ENCODE data around the gene METAP2.

Gene METAP2

GRCh38 chr12:95516757-95517156, 42.8 kb downstream of the METAP2 start:
- no peak for DNase-seq

DNA sequence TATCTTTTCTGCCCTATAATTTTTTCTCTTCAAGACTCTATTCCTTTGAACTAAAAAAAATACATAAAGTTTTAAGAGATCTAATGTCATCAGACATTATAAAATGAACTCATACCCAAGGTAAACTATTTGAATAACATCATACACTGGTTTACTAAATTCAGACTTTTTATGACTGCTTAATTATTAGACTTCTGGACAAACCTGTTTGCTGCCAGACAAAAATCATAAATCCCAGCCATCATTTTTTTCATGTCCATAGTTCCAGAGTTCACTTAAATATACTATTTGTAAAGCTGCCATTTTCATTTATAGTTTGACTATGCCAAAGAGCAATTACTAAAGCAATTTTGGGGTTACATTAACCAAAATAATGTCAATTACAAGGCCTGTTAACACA, 43.3 kb downstream of the METAP2 start:
- no peak for DNase-seq

GRCh38 chr12:95518944-95519343, 45.0 kb downstream of the METAP2 start:
- no peak for DNase-seq

GRCh38 chr12:95520816-95521215, 46.9 kb downstream of the METAP2 start:
- DNase-seq: no peak

GRCh38 chr12:95522692-95523091, 48.7 kb downstream of the METAP2 start:
- no peak for DNase-seq

DNA sequence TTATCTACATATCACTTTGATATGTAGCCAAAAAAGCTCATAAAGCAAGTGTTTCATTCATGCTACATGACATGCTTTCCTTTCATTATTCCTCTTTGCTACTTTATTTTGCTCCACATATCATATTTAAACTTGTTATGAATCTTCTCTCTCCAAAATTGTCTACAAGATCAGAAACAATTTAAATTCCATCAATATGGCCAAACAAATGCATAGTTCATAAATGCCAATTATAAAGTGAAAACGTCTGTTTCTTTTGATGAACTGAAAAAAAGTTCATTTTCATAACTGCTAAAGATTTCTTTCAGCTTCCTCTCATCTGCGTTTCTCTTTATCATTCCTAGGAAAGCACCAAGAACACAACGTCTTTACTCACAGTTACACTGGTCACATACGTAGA, 54.5 kb downstream of the METAP2 start:
- DNase-seq: no peak

GRCh38 chr12:95529693-95530225, 55.8 kb downstream of the METAP2 start:
- no peak for DNase-seq

GRCh38 chr12:95532851-95533250, 58.9 kb downstream of the METAP2 start:
- no peak for DNase-seq

DNA sequence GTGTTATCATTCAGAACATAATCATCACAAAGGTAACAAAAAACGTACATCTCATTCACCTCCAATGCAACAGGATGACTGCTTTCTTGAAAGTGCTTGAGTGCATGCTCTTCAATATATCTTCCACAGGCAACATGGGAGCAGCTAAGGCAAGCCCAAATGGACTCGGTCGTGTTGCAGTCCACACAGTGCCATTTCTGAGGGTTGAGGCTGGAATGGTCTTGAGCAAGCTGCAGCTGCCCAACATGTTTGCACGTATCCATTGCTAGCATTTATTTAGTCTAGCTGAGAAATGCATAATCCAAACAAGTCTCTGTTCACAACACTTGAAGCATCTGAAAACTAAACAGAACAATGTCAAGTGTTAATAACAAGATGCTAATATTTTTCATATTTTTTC, 60.0 kb downstream of the METAP2 start:
- DNase-seq: no peak

- DNase-seq: no peak
These were observed 64.1 kb downstream of the METAP2 start for GRCh38 chr12:95538006-95538405.

DNA sequence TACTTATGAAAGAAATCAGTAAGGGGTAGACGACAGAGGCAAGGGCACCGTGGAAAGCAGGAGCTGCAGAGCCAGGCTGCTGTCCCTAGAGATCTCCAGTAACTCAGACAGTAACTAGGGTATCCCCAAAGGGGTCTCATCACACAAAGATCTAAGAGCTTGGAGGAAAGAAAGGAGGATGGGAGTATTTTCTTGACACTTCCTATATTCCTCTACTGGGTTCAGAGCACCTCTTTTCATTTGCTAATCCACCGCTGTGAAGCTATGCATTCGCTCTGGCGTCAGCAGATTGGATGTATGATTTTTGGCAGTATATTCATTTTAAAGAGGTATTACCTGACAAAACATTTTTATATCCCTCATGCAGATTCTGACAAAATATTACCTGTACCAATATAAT, 64.7 kb downstream of the METAP2 start:
- DNase-seq: no peak

GRCh38 chr12:95541436-95541835, 67.5 kb downstream of the METAP2 start:
- DNase-seq: no peak

DNA sequence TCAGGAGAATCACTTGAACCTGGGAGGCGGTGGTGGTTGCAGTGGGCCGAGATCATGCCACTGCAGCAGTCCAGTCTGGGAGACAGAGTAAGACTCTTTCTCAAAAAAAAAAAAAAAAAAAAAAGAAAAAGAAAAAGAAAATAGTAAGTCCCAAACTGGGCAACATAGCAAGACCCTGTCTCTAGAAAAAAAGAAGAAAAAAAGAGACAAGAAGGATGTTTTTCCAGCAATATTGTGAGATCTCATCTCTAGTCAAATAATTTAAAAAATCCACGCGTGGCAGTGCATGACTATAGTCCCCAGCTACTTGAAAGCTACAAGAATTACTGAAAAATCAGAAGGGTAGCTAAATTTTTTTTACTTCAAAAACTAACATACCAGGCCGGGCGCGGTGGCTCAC, 69.4 kb downstream of the METAP2 start:
- DNase-seq: no peak

GRCh38 chr12:95544756-95545155, 70.8 kb downstream of the METAP2 start:
- no peak for DNase-seq

DNA sequence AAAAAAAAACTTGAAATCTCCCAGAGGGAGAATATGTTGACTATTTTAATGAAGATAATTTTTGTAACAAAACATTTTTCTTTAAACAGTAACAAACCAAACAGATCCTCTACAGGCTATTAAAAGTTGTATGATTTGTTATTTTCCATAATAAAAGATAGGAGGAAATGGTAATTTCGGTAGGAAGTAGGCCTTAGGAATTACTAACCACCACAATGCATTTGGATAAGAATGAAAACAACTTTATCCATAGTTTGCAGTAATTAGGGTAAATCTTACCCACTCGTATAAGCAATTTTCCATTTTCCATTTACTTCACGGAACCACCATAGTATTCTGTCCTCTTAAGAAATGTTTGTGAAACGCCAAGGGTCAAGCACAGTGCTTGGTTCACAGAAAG, 71.4 kb downstream of the METAP2 start:
- no peak for DNase-seq

- DNase-seq: no peak
These were observed 72.0 kb downstream of the METAP2 start for GRCh38 chr12:95545731-95546490.

- DNase-seq: no peak
These were observed 72.5 kb downstream of the METAP2 start for GRCh38 chr12:95546491-95546813.

DNA sequence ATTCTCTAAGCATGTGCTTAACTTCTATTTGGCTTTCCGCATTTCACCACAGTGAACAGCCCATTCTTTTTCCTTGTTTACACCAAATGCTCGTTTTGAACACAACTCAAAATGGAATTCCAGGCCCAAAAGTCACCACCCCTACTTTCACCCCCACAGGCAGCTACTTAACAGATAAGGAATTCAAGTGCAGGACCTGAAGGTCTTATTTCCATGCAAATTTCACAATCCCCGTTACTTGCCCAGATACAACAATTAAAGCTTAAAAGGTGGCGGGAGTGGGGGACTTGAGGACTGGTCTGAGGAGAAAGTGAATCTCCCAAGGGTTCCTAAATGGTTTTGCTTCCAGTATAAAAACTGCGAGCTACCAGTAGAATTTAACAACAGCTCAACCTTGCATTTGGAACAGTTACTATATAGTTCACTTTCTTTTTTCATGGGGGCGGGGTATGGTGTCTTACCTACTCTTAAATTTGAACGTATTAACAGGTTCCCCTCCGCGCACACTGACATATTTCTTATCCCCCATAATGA, 73.6 kb downstream of the METAP2 start:
- DNase-seq: no peak

GRCh38 chr12:95548056-95548538, 74.1 kb downstream of the METAP2 start:
- DNase-seq: no peak

DNA sequence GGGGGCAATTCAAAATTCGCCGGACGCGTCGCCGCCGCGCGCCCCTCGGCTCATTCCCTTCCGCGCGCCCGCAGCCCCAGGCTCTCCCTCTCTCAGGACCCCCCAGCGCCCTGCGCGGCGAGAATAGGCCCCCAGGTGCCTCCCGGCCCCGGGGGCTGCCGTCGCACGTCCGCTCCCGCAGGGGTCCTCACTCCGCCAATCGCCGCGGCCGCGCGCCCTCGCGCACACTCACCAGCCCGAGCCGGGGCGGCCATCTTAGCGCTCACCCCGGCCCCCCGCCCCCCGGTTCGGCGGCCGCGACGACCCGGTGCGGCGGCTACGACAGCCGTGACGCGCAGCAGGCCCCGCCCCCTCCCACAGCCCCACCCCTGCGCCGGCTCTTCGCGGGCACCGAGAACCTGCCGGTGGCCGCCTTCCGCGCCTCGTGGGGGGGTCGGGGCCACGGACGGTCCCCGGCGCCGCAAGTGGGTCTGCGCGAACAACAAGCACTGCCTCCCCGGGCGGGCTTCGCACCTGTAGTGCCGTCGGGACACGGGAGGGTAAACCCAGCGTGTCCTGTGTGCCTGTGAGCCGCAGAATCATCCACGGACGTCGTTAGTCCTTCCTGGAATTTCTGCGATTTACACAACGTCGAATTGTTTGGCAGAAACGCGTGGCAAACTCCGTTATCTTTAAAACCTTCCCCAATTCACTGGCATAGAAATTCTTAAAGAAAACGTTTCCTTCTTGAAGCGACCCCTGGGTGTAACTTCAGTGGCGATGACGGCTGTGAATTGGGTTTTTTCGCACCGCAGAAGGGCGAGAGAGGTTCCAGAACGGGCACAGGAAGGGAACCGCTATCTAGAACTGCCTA, 74.8 kb downstream of the METAP2 start:
- peak; percentile 16 for DNase-seq

DNA sequence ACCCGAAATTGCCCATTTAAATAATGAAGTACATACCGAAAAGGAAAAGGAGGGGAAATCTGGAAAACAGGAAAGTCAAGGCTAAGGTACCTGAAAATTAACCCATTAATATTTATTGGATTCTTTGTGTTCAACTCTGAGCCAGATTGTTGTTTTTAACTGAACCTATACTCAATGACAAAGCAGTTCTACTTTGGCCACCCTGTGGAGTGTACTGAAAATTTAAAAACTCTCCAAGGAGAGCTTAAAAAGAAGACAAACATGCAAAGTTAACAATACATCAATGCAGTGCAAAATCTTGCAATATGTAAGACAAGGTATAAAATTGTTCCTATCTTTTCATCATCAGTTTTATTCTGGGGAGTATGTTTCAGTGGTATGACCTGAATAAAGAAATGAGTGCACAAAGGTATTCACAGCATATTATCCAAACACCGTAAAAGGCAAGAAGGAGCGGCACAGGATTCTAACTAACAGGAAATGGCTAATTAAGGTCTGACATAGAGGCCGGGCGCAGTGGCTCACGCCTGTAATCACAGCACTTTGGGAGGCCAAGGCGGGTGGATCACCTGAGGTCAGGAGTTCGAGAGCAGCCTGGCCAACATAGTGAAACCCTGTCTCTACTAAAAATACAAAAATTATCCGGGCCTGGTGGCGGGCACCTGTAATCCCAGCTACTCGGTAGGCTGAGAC, 75.6 kb downstream of the METAP2 start:
- no peak for DNase-seq

- no peak for DNase-seq
These were observed 77.4 kb downstream of the METAP2 start, which contains the start of gene USP44 for GRCh38 chr12:95551305-95551704. Gene USP44 (minus strand): TSS chr12:95551476. CDS start chr12:95534256, 17,220 bp downstream.

GRCh38 chr12:95551913-95552516, 78.1 kb downstream of the METAP2 start:
- no peak for DNase-seq

Measured in inflammatory macrophage treated with lipopolysaccharide for 4 hours (primary cell).